ENCODE data around the gene B3GNT2. TPM values are rescaled to one million over a fixed set of nuclear protein-coding genes. Genes with fewer than 3 reads are reported as not detected.
A peak's percentile ranks its signal among the peaks of the same experiment; 100 is the strongest.
"Not testable (repeated sequence)": the region's sequence is repeated elsewhere in the genome, so short reads cannot be mapped to it uniquely, and the experiment has no call there.

Gene B3GNT2
- total and polyA plus RNA-seq, 2 donors = 12.8 to 27.3 TPM

GRCh38 chr2:62194558-62195420 lies 1.1 kb upstream of the B3GNT2 start:
- 50% methylated on average over 51 of the region's 51 CpGs for WGBS
- H3K4me1 ChIP-seq (ENCODE audit: insufficient read depth) = peaks cover 4% of the 10 kb centered on the region
- no peak overlapping the region for H3K27ac ChIP-seq (ENCODE audit: low read depth)
- H3K36me3 ChIP-seq (ENCODE audit: insufficient read depth) = no peaks in the 10 kb centered on the region
- peak overlapping the region; percentile 72 for H3K4me3 ChIP-seq (ENCODE audit: low read depth, low read length)
- DNase-seq (ENCODE audit: extremely low spot score) = no peak

DNA sequence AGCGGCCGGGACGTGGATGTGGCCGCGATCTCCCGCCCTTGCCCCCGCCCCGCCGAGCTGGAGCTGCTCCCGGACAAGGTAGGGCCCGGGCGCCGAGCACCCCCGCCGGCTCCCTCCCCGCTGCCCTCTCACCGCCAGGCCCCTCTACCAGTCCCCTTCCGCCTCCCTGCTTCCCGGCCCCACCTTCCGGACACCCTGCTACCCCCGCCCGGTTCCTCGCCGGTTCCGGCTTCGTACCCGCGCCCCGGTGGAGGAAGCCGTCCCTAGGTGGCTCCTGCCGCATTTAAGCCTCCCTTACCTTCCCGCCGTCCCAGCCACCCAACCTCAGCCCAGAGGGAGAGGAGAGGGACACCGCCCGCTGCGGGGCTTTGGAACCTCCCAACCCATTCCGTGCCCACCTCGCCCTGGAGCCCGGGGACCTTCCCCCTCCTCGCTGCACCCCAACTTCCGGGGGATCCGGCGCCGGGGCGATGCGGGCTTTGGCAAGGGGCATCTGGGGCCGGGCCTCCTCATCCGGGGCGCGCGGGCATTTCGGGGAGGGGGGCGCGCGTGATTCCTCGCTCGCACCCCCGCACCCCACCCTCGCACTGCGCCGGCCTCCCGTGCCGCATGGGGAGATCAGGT lies 475 bp downstream of the B3GNT2 start:
- Histone ChIP-seq H3K4me1 (ENCODE audit: insufficient read depth) (peaks cover 4% of the 10 kb centered on the region), H3K4me3 (ENCODE audit: low read depth, low read length) (peak overlapping the region; percentile 72), H3K36me3 (ENCODE audit: insufficient read depth) (no peaks in the 10 kb centered on the region), H3K27ac (ENCODE audit: low read depth) (peak overlapping the region; percentile 94)
- under 1% methylated on average over 63 of the region's 63 CpGs for whole genome bisulfite sequencing
- DNase-seq (ENCODE audit: extremely low spot score) = no peak

- WGBS = 4% methylated on average over 48 of the region's 48 CpGs
- Histone ChIP-seq H3K4me1 (ENCODE audit: insufficient read depth) (peaks cover 4% of the 10 kb centered on the region), H3K27ac (ENCODE audit: low read depth) (no peak overlapping the region), H3K36me3 (ENCODE audit: insufficient read depth) (no peaks in the 10 kb centered on the region), H3K4me3 (ENCODE audit: low read depth, low read length) (peak overlapping the region; percentile 72)
- no peak for DNase-seq (ENCODE audit: extremely low spot score)
Measured at GRCh38 chr2:62197011-62197924, 1.4 kb downstream of the B3GNT2 start.

DNA sequence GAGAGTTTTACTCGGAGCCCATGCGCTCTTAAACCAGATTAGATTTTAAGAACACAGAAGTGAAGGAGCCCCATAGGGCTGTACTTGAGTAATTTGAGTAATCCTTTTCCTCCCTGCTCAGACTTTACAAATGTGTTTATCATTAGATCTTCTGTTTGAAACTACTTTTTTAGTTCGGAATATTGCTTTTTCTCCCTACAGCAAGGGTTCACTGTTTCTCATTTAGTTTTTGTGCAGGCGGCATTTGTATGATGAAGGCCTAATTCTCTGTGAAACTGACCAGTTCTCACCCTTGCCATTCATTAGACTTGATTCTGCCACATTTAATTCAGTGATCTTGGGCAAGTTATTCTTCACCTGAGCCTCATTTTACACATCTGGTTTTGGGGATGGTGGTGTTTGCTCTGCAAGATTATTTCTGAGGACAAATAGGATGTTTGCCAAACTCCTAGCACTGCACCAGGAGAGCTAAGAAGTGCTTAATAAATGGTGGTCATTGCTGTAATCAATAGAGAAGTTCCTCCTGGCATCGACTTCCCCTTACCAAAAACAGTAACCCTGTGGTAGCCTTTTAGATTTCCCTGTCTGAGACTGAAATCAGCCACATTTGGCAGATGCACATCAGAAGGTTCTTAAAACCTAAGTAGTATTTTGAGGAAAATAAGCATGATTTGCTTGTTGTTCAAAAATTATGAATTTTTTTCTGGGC lies 2.2 kb downstream of the B3GNT2 start:
- Histone ChIP-seq H3K36me3 (ENCODE audit: insufficient read depth) (no peaks in the 10 kb centered on the region), H3K4me3 (ENCODE audit: low read depth, low read length) (peak overlapping the region; percentile 72), H3K27ac (ENCODE audit: low read depth) (no peak overlapping the region), H3K4me1 (ENCODE audit: insufficient read depth) (peaks cover 4% of the 10 kb centered on the region)
- 44% methylated on average over 5 of the region's 5 CpGs for WGBS
- DNase-seq (ENCODE audit: extremely low spot score) = no peak

GRCh38 chr2:62198854-62199253 lies 2.9 kb downstream of the B3GNT2 start:
- H3K27ac ChIP-seq (ENCODE audit: low read depth); DNase-seq (ENCODE audit: extremely low spot score); H3K4me3 ChIP-seq (ENCODE audit: low read depth, low read length); H3K36me3 ChIP-seq (ENCODE audit: insufficient read depth); H3K4me1 ChIP-seq (ENCODE audit: insufficient read depth): not testable (repeated sequence)
- 95% methylated on average over 8 of the region's 8 CpGs for WGBS

GRCh38 chr2:62199392-62200125 lies 3.6 kb downstream of the B3GNT2 start:
- H3K4me3 ChIP-seq (ENCODE audit: low read depth, low read length) = no peak overlapping the region
- peaks cover 4% of the 10 kb centered on the region for H3K4me1 ChIP-seq (ENCODE audit: insufficient read depth)
- no peak for DNase-seq (ENCODE audit: extremely low spot score)
- H3K27ac ChIP-seq (ENCODE audit: low read depth) = no peak overlapping the region
- 88% methylated on average over 1 of the region's 1 CpG for WGBS
- H3K36me3 ChIP-seq (ENCODE audit: insufficient read depth) = no peaks in the 10 kb centered on the region

GRCh38 chr2:62200291-62200841 lies 4.5 kb downstream of the B3GNT2 start:
- Histone ChIP-seq H3K4me3 (ENCODE audit: low read depth, low read length) (no peak overlapping the region), H3K27ac (ENCODE audit: low read depth) (no peak overlapping the region), H3K4me1 (ENCODE audit: insufficient read depth) (peaks cover 2% of the 10 kb centered on the region), H3K36me3 (ENCODE audit: insufficient read depth) (no peaks in the 10 kb centered on the region)
- 89% methylated on average over 4 of the region's 4 CpGs for WGBS
- no peak for DNase-seq (ENCODE audit: extremely low spot score)

DNA sequence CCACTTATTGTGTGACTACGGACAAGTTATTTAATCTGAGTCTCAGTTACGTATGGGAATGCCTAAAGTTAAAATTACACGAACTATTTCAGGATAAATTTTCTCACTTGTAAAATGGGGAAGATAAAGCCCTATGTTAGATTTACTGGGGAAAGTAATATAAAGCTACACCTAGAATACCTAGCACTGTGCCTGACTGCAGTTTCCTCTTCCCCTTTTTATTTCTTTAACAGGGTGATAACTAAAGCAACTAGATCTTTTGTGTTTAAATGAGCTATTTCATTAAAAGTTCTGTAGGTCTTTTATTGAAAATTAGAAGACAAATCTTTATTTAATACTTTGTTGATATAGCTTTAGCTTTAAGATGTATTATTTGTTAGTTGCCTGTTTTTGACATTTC lies 5.0 kb downstream of the B3GNT2 start:
- H3K4me3 ChIP-seq (ENCODE audit: low read depth, low read length) = no peak overlapping the region
- H3K27ac ChIP-seq (ENCODE audit: low read depth) = no peak overlapping the region
- no peaks in the 10 kb centered on the region for H3K36me3 ChIP-seq (ENCODE audit: insufficient read depth)
- 89% methylated on average over 3 of the region's 3 CpGs for WGBS
- H3K4me1 ChIP-seq (ENCODE audit: insufficient read depth) = peaks cover 2% of the 10 kb centered on the region
- DNase-seq (ENCODE audit: extremely low spot score) = no peak

DNA sequence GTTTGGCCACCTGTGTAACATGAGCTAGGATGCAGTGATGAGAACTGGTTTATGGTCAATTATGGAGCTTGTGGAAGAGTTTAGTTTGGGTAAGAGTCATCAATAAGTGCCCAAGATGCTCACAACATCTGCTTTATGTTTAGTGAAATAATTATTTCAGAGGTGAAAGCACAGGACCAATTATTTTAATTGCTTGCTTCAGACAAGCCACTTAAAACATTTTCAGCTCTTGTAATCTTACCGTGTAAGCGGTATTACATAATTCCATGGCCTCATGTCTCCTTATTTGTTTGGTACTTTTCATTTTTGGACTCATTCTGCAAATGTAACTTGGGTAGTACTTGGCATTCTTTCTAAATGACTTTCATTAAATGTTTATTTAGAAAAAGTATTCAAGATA lies 5.4 kb downstream of the B3GNT2 start:
- H3K4me1 ChIP-seq (ENCODE audit: insufficient read depth) = peaks cover 2% of the 10 kb centered on the region
- no peak overlapping the region for H3K4me3 ChIP-seq (ENCODE audit: low read depth, low read length)
- no peaks in the 10 kb centered on the region for H3K36me3 ChIP-seq (ENCODE audit: insufficient read depth)
- H3K27ac ChIP-seq (ENCODE audit: low read depth) = no peak overlapping the region
- DNase-seq (ENCODE audit: extremely low spot score) = no peak
- 74% methylated on average over 2 of the region's 2 CpGs for WGBS

DNA sequence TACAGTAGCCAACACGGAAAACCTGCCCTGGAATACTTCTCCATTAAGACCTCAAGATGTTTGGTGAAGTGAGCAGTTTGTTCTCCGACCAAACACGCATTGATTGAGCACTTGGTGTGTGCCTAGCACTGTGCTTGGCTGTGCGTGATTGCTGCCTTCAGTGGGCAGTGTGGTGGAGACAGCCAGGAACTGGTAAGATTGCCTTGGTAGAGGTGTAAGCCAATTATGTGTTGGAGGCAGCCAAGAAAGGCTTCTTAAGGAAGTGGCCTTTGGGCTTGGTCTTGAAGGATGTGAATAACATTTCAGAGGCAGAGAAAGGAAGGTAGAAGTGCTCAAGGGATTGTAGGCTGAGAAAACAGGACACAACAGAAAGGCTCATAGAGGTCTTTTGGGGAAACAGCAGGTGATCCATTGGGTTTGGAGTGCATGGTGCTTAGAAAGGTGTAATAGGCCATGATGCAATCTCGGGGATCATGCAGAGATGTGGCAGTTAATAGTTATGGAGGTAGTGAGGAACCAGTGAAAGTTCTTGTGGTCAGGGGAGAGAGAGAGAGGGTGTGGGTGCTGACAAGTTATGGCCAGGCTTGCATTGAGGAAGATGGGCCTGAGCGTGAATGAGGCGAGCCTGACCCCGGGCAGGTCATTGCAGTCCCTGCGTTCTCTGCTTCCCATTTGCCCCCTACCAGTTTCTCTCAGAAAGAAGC lies 6.3 kb downstream of the B3GNT2 start:
- Histone ChIP-seq H3K36me3 (ENCODE audit: insufficient read depth) (no peaks in the 10 kb centered on the region), H3K4me1 (ENCODE audit: insufficient read depth) (peaks cover 2% of the 10 kb centered on the region), H3K4me3 (ENCODE audit: low read depth, low read length) (no peak overlapping the region), H3K27ac (ENCODE audit: low read depth) (no peak overlapping the region)
- 90% methylated on average over 9 of the region's 9 CpGs for WGBS
- DNase-seq (ENCODE audit: extremely low spot score) = no peak

GRCh38 chr2:62202729-62203128 lies 6.8 kb downstream of the B3GNT2 start:
- H3K4me1 ChIP-seq (ENCODE audit: insufficient read depth) = no peaks in the 10 kb centered on the region
- H3K27ac ChIP-seq (ENCODE audit: low read depth) = no peak overlapping the region
- no peak for DNase-seq (ENCODE audit: extremely low spot score)
- 45% methylated on average over 1 of the region's 1 CpG for WGBS
- no peak overlapping the region for H3K4me3 ChIP-seq (ENCODE audit: low read depth, low read length)
- H3K36me3 ChIP-seq (ENCODE audit: insufficient read depth) = no peaks in the 10 kb centered on the region

GRCh38 chr2:62203459-62203858 lies 7.5 kb downstream of the B3GNT2 start:
- no peak overlapping the region for H3K4me3 ChIP-seq (ENCODE audit: low read depth, low read length)
- H3K27ac ChIP-seq (ENCODE audit: low read depth) = no peak overlapping the region
- no peaks in the 10 kb centered on the region for H3K36me3 ChIP-seq (ENCODE audit: insufficient read depth)
- no peaks in the 10 kb centered on the region for H3K4me1 ChIP-seq (ENCODE audit: insufficient read depth)
- no peak for DNase-seq (ENCODE audit: extremely low spot score)
- 100% methylated on average over 1 of the region's 1 CpG for WGBS

Measured in urinary bladder (tissue), 4 donors.